Measurements from ENCODE around the gene SV2C. TPM values are rescaled to one million over a fixed set of nuclear protein-coding genes. Genes with fewer than 3 reads are reported as not detected.

Gene SV2C
- total and polyA plus RNA-seq, 2 donors (not counting 1 experiment from before 2014, with no cell fraction given) = not detected

DNA sequence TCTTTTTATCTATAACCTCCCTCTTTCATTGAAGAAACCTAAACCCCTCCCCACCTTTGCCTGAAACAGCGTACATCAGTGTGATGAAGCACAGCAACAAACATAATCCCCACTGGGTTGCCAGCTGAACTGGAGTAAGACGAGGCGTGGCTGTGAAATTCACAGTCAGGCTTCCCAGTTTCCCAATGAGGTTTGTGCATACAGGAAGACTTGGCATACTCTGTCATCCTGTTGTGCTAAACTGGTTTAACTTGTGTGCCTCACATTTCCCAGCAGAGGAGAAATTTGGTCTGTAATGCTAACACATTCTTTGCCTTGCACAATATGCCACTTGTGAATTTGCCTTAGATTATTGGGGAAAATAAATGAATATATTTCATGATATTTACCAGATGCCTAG is 121.5 kb downstream of the SV2C start:
- DNase-seq (ENCODE audit: low read depth in 2 of 2) = no peak
- H2AFZ ChIP-seq (ENCODE audit: low read length) = no peak overlapping the region
- H3K27ac ChIP-seq (ENCODE audit: insufficient read depth, low read length) = no peak overlapping the region
- no peaks in the 10 kb centered on the region for H3K36me3 ChIP-seq (ENCODE audit: control insufficient read depth, insufficient read depth, low read length)
- H3K9ac ChIP-seq (ENCODE audit: insufficient read depth, low read length) = no peak overlapping the region
- H4K20me1 ChIP-seq (ENCODE audit: control insufficient read depth, extremely low read depth, insufficient read depth, low read length) = no peaks in the 10 kb centered on the region
- H3K4me1 ChIP-seq (ENCODE audit: control insufficient read depth, extremely low read depth, insufficient read depth, low read length) = no peaks in the 10 kb centered on the region
- H3K4me2 ChIP-seq (ENCODE audit: extremely low read depth, insufficient read depth, low read length) = no peak overlapping the region
- TF ChIP-seq EZH2 (IDR thresholded peaks at IDR 0.05; ENCODE audit: low read length, missing control alignments) = no peak
- TF ChIP-seq, protein P1, sequence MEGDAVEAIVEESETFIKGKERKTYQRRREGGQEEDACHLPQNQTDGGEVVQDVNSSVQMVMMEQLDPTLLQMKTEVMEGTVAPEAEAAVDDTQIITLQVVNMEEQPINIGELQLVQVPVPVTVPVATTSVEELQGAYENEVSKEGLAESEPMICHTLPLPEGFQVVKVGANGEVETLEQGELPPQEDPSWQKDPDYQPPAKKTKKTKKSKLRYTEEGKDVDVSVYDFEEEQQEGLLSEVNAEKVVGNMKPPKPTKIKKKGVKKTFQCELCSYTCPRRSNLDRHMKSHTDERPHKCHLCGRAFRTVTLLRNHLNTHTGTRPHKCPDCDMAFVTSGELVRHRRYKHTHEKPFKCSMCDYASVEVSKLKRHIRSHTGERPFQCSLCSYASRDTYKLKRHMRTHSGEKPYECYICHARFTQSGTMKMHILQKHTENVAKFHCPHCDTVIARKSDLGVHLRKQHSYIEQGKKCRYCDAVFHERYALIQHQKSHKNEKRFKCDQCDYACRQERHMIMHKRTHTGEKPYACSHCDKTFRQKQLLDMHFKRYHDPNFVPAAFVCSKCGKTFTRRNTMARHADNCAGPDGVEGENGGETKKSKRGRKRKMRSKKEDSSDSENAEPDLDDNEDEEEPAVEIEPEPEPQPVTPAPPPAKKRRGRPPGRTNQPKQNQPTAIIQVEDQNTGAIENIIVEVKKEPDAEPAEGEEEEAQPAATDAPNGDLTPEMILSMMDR (conservative IDR thresholded peaks at IDR 0.05 in 1 of 2, IDR thresholded peaks at IDR 0.05 in 1 of 2; ENCODE audit: low read depth in 1 of 2, low read length in 2 of 2) = no peak
- no peaks in the 10 kb centered on the region for H3K79me2 ChIP-seq (ENCODE audit: control insufficient read depth, insufficient read depth, low read length)
- no peaks in the 10 kb centered on the region for H3K27me3 ChIP-seq (ENCODE audit: control insufficient read depth, insufficient read depth, low read length)
- no peaks in the 10 kb centered on the region for H3K9me3 ChIP-seq (ENCODE audit: control insufficient read depth, insufficient read depth, low read depth, low read length)
- no peak overlapping the region for H3K4me3 ChIP-seq (replicated peaks in 1 of 4; ENCODE audit: control extremely low read depth in 1 of 4, insufficient read depth in 1 of 4, low read depth in 3 of 4, low read length in 4 of 4)

DNA sequence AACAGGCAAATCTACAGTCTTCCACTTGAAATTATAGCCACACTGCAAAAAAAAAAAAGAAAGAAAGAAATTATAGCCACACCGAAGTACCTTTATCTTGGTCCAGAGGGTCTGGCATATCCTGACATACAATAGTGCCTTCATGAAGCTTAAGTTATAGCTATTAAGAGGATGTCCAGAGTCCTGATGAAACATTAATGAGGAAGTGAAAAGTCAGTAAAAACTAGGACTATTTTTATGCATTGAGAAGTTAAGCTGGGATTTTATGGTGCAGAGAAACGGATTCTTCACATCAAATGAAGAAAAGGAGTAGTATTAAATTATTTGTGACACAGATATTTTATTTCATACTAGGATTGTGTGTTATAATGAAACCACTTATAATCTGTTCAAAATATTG is 123.9 kb downstream of the SV2C start:
- H3K4me2 ChIP-seq (ENCODE audit: extremely low read depth, insufficient read depth, low read length) = no peak overlapping the region
- no peaks in the 10 kb centered on the region for H4K20me1 ChIP-seq (ENCODE audit: control insufficient read depth, extremely low read depth, insufficient read depth, low read length)
- TF ChIP-seq, protein P1 (conservative IDR thresholded peaks at IDR 0.05 in 1 of 2, IDR thresholded peaks at IDR 0.05 in 1 of 2; ENCODE audit: low read depth in 1 of 2, low read length in 2 of 2) = no peak
- no peak overlapping the region for H3K9ac ChIP-seq (ENCODE audit: insufficient read depth, low read length)
- H2AFZ ChIP-seq (ENCODE audit: low read length) = no peak overlapping the region
- H3K36me3 ChIP-seq (ENCODE audit: control insufficient read depth, insufficient read depth, low read length) = no peaks in the 10 kb centered on the region
- no peaks in the 10 kb centered on the region for H3K27me3 ChIP-seq (ENCODE audit: control insufficient read depth, insufficient read depth, low read length)
- H3K4me1 ChIP-seq (ENCODE audit: control insufficient read depth, extremely low read depth, insufficient read depth, low read length) = no peaks in the 10 kb centered on the region
- DNase-seq (ENCODE audit: low read depth in 2 of 2) = no peak
- no peaks in the 10 kb centered on the region for H3K79me2 ChIP-seq (ENCODE audit: control insufficient read depth, insufficient read depth, low read length)
- no peak overlapping the region for H3K4me3 ChIP-seq (replicated peaks in 1 of 4; ENCODE audit: control extremely low read depth in 1 of 4, insufficient read depth in 1 of 4, low read depth in 3 of 4, low read length in 4 of 4)
- no peaks in the 10 kb centered on the region for H3K9me3 ChIP-seq (ENCODE audit: control insufficient read depth, insufficient read depth, low read depth, low read length)
- H3K27ac ChIP-seq (ENCODE audit: insufficient read depth, low read length) = no peak overlapping the region

DNA sequence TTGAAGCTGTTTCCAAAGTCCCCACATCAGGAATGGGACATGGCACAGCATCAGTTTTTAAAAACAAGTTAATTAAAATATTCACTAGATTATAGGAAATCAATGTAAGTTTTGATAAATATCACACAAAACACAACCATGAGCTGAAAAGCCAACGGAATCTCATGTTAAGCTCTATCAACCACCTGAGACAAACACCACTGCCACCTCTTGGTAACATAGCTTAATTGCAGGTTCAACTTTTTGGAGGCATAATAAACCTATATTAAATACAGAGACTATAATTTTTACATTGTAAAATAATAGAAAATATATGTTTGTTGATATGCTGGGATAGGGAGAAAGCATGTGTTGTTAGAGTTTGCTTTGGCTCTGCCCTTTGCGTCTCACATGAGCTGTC is 126.1 kb downstream of the SV2C start:
- no peak overlapping the region for H3K27ac ChIP-seq (ENCODE audit: insufficient read depth, low read length)
- no peak for DNase-seq (ENCODE audit: low read depth in 2 of 2)
- H3K36me3 ChIP-seq (ENCODE audit: control insufficient read depth, insufficient read depth, low read length) = no peaks in the 10 kb centered on the region
- no peak overlapping the region for H2AFZ ChIP-seq (ENCODE audit: low read length)
- no peaks in the 10 kb centered on the region for H3K4me1 ChIP-seq (ENCODE audit: control insufficient read depth, extremely low read depth, insufficient read depth, low read length)
- no peak overlapping the region for H3K9ac ChIP-seq (ENCODE audit: insufficient read depth, low read length)
- no peaks in the 10 kb centered on the region for H3K27me3 ChIP-seq (ENCODE audit: control insufficient read depth, insufficient read depth, low read length)
- H3K79me2 ChIP-seq (ENCODE audit: control insufficient read depth, insufficient read depth, low read length) = no peaks in the 10 kb centered on the region
- no peaks in the 10 kb centered on the region for H4K20me1 ChIP-seq (ENCODE audit: control insufficient read depth, extremely low read depth, insufficient read depth, low read length)
- H3K4me3 ChIP-seq (replicated peaks in 1 of 4; ENCODE audit: control extremely low read depth in 1 of 4, insufficient read depth in 1 of 4, low read depth in 3 of 4, low read length in 4 of 4) = no peak overlapping the region
- no peak for TF ChIP-seq EZH2 (IDR thresholded peaks at IDR 0.05; ENCODE audit: low read length, missing control alignments)
- TF ChIP-seq, protein P1 (conservative IDR thresholded peaks at IDR 0.05 in 1 of 2, IDR thresholded peaks at IDR 0.05 in 1 of 2; ENCODE audit: low read depth in 1 of 2, low read length in 2 of 2) = no peak
- H3K4me2 ChIP-seq (ENCODE audit: extremely low read depth, insufficient read depth, low read length) = no peak overlapping the region
- no peaks in the 10 kb centered on the region for H3K9me3 ChIP-seq (ENCODE audit: control insufficient read depth, insufficient read depth, low read depth, low read length)

Measured in fibroblast of lung (primary cell).